ENCODE measurements around the gene C16orf74.

C16orf74 gene

DNA sequence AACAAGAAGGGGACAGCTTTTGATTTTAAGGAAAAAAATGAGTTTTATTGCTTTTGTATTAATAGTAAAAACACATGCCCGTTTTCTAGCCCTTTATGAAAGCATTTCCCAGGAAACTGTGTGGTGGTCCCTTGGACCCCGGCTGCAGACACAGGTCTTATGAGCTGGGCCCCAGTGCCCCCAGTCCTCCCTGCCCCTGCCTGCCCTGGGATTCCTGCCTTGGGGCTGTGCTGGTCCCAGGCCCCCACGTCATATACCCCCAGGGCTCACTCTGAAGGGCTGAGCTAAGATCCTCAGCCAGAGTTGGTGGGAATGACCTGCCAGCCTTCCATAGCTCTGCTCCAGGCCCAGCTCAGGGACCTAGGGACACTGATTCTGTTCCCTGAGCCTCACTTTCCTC is 92.9 kb downstream of the C16orf74 start:
- no peaks in the 10 kb centered on the region for H3K27me3 Mint-ChIP-seq
- H3K9me3 Mint-ChIP-seq: no peaks in the 10 kb centered on the region
- no peaks in the 10 kb centered on the region for H3K4me1 Mint-ChIP-seq
- CTCF ChIA-PET: interaction anchor here (0.9 to 4.7 kb wide), 8 partner anchors 9 to 104 kb away, joined by 3 to 44 read pairs (median 4); no protein-coding TSS in a partner anchor
- no peak overlapping the region for H3K4me3 Mint-ChIP-seq
- H3K36me3 Mint-ChIP-seq: peaks cover 4% of the 10 kb centered on the region
- no peak for DNase-seq
- no peak overlapping the region for H3K27ac Mint-ChIP-seq
